ENCODE measurements around the gene ESYT2.
"Not testable (repeated sequence)": the region's sequence is repeated elsewhere in the genome, so short reads cannot be mapped to it uniquely, and the experiment has no call there.

Gene ESYT2

GRCh38 chr7:158856883-158857668, 27.8 kb upstream of the ESYT2 start:
- DNase-seq = no peak

- DNase-seq = no peak
Observed at GRCh38 chr7:158854681-158855081, 25.4 kb upstream of the ESYT2 start.

- no peak for DNase-seq
Observed at GRCh38 chr7:158850545-158851102, 21.3 kb upstream of the ESYT2 start.

GRCh38 chr7:158849768-158850544, 20.6 kb upstream of the ESYT2 start:
- no peak for DNase-seq

- DNase-seq = no peak
Observed at GRCh38 chr7:158849442-158849767, 20.1 kb upstream of the ESYT2 start.

- no peak for DNase-seq
Observed at GRCh38 chr7:158847451-158847866, 18.1 kb upstream of the ESYT2 start.

- DNase-seq = no peak
Observed at GRCh38 chr7:158846304-158846703, 17.0 kb upstream of the ESYT2 start.

GRCh38 chr7:158843771-158844170, 14.5 kb upstream of the ESYT2 start:
- no peak for DNase-seq

GRCh38 chr7:158842486-158842885, 13.2 kb upstream of the ESYT2 start:
- DNase-seq = no peak

GRCh38 chr7:158840604-158841003, 11.3 kb upstream of the ESYT2 start:
- no peak for DNase-seq

- DNase-seq = not testable (repeated sequence)
Observed at GRCh38 chr7:158839177-158839576, 9.9 kb upstream of the ESYT2 start.

GRCh38 chr7:158837790-158838637, 8.7 kb upstream of the ESYT2 start:
- no peak for DNase-seq

- no peak for DNase-seq
Observed at GRCh38 chr7:158836692-158837091, 7.4 kb upstream of the ESYT2 start.

GRCh38 chr7:158834878-158835784, 5.8 kb upstream of the ESYT2 start:
- DNase-seq = no peak

- no peak for DNase-seq
Observed at GRCh38 chr7:158832994-158833393, 3.7 kb upstream of the ESYT2 start.

- DNase-seq = no peak
Observed at GRCh38 chr7:158831738-158832091, 2.4 kb upstream of the ESYT2 start.

- no peak for DNase-seq
Observed at GRCh38 chr7:158830211-158830723, 958 bp upstream of the ESYT2 start.

GRCh38 chr7:158829021-158829341, 328 bp downstream of the ESYT2 start:
- DNase-seq = peak; percentile 35

- no peak for DNase-seq
Observed at GRCh38 chr7:158828133-158829020, 932 bp downstream of the ESYT2 start.

GRCh38 chr7:158827411-158828132, 1.7 kb downstream of the ESYT2 start:
- no peak for DNase-seq

Measured in NCI-H1694 (cell line).